ENCODE measurements around the gene SIGMAR1. TPM values are rescaled to one million over a fixed set of nuclear protein-coding genes. Genes with fewer than 3 reads are reported as not detected.

SIGMAR1 gene
- total RNA-seq, 2 experiments from 2014 or later = 66.7 to 66.9 TPM

DNA sequence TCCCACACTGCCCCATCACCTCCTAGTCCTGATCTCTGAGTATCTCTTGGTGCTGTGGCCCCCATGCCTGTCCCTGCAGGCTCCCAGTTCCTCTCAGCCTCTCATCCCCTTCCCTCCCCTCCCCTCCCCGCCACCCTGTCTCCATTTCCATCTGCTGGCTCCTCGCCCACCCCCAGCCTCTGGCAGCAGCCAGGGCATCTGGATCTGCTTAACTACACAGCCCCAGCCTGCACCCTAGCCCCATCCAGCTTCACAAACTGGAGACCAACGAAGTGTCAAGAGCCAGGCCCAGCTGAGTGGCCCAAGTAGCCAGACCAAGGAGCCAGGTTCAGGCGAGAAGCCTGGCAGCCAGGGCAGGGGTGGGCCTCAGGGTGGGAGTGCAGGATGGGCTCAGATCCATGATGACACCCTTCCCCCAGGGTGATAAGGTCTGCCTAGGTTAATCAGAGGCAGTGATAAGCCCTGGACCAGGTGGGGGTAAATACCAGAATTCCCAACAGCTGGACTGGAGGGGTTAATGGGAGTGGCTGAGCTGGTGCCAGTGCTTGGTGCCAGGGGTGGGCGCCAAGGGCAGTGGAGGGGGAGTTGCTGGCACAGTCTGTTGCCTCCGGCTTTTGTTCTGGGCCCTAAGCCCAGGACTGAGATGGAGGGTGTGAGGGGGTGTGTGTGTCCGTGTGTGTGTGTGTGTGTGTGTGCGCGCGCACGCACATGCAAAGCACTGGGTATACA lies 16.9 kb upstream of the SIGMAR1 start:
- POLR2A ChIA-PET = interaction anchor here (0.7 kb wide), 1 partner anchor 442 kb away, joined by 3 read pairs; no protein-coding TSS in a partner anchor
- Mint-ChIP-seq H3K27ac (no peak overlapping the region), H3K27me3 (ENCODE audit: low read depth) (no peaks in the 10 kb centered on the region), H3K36me3 (ENCODE audit: low read depth) (peaks cover 4% of the 10 kb centered on the region), H3K4me1 (ENCODE audit: low read depth) (peaks cover 19% of the 10 kb centered on the region), H3K9me3 (ENCODE audit: insufficient read depth) (no peaks in the 10 kb centered on the region), H3K4me3 (no peak overlapping the region)
- ATAC-seq (no peak), DNase-seq (no peak)
- CTCF ChIA-PET = interaction anchor here (3.9 kb wide), 1 partner anchor 8 kb away, joined by 22 read pairs; the partner anchor contains the start of gene GALT

DNA sequence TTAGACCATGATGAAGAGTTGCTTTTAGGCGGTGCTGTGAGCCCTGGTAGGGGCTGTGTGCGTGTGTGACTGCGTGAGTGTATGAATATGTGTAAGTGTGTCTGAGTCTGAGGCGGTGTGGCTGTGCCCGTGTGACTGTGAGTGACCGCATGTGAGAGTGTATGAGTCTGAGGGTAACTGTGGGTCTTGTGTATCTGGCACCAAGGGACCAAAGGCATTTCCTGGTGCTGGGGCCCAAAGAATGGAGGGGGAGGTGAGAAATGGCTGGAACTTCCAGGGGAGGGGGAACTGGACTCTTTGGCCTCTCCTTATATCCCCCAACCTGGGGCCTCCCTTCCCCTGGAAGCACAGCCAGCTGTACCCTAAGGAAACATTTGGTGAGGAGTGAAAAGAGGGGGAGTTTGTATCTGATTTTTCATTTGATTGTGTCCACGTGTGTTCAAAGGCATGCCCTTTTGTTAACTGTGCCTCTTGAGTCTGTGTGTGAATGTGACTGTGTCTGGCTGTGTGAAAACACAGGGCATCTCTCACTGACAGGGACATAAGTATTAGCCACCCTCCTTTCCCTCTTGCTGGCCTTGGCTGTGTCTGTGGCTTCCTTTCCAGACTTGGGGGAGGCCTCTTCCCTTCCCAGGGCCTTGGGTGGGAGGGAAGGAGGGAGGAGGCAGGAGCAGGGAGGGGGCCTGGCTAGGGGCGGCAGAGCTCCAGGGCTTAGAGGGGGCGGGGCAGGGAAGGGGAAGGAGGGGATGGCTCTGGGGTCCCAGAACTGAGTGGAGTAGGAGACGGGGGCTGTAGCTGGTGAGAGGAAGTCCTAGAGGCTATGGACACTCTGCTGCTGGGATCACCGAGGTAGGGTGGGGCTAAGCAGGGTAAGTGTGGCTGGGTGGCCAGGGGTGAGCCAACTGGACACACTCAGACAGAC lies 15.8 kb upstream of the SIGMAR1 start:
- DNase-seq (no peak), ATAC-seq (no peak)
- Mint-ChIP-seq H3K4me1 (ENCODE audit: low read depth) (peaks cover 30% of the 10 kb centered on the region), H3K27me3 (ENCODE audit: low read depth) (no peaks in the 10 kb centered on the region), H3K27ac (no peak overlapping the region), H3K9me3 (ENCODE audit: insufficient read depth) (no peaks in the 10 kb centered on the region), H3K4me3 (no peak overlapping the region), H3K36me3 (ENCODE audit: low read depth) (peaks cover 13% of the 10 kb centered on the region)
- ChIA-PET CTCF (interaction anchor here (1.2 kb wide), 1 partner anchor 9 kb away, joined by 3 read pairs; no protein-coding TSS in a partner anchor), POLR2A (interaction anchor here (0.7 to 1.1 kb wide), 3 partner anchors 10 to 443 kb away, joined by 3 to 5 read pairs (median 4); partner anchors contain the start of gene CCL27)

- CTCF ChIA-PET = interaction anchor here (1.2 kb wide), 1 partner anchor 9 kb away, joined by 3 read pairs; no protein-coding TSS in a partner anchor
- ATAC-seq (no peak), DNase-seq (no peak)
- Mint-ChIP-seq H3K27me3 (ENCODE audit: low read depth) (no peaks in the 10 kb centered on the region), H3K9me3 (ENCODE audit: insufficient read depth) (no peaks in the 10 kb centered on the region), H3K4me3 (no peak overlapping the region), H3K27ac (no peak overlapping the region), H3K4me1 (ENCODE audit: low read depth) (peaks cover 38% of the 10 kb centered on the region), H3K36me3 (ENCODE audit: low read depth) (peaks cover 20% of the 10 kb centered on the region)
- POLR2A ChIA-PET = interaction anchor here (1.0 to 1.1 kb wide), 2 partner anchors 11 to 14 kb away, joined by 4 to 5 read pairs; partner anchors contain the start of gene CCL27
Observed at GRCh38 chr9:34652602-34653000, 15.0 kb upstream of the SIGMAR1 start.

DNA sequence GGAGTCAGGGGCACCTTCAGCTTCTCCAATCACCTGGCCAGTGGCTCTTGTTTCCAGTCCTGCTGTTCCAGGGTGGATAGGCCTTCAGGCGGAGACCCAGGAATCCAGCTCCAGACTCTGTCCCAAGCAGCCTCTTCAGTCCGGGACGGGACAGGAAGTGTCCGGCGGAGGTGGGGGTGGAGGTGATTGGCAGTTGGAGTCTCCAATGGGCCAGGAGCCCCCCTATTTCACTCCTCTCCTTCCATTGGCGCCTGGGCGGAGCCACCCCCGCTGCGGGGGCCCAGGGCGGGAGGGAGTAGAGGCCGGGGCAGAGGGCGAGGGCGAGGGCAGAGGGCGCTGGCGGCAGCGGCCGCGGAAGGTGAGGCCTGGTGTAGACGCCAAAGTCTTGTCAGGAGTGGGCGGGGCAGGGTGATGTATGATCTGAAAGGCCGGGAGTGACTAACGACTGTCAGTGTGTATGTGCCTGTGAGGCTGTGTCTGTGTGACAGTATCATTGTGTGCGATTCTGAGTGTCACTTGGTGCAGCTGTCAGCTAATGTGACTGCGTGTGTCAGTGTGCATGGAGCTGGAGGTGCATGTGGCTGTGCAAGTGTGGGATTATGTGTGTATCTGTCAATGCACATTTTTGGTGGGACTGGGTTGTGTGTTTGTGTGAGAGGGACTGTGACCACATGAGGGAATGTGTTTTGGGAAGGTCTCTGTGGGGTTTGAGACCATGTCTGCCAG lies 14.5 kb upstream of the SIGMAR1 start, which contains the start of gene IL11RA:
TSS of gene IL11RA (plus strand) at position 310 of the 726 bp plus-strand sequence. CDS start 3,033 bp downstream, outside the sequence.
- ATAC-seq (no peak), DNase-seq (peak; percentile 33)
- Mint-ChIP-seq H3K27ac (no peak within 1 kb of the TSS), H3K4me3 (no peak within 1 kb of the TSS), H3K9me3 (ENCODE audit: insufficient read depth) (no peaks in the 10 kb centered on the region), H3K27me3 (ENCODE audit: low read depth) (no peaks in the 10 kb centered on the region), H3K36me3 (ENCODE audit: low read depth) (peaks cover 26% of the 10 kb centered on the region), H3K4me1 (ENCODE audit: low read depth) (peaks cover 42% of the 10 kb centered on the region)
- ChIA-PET CTCF (interaction anchor here (1.2 to 6.8 kb wide), 2 partner anchors 10 kb away, joined by 3 to 86 read pairs; partner anchors contain the start of gene CCL27), POLR2A (interaction anchor here (0.5 to 1.1 kb wide), 2 partner anchors 11 to 14 kb away, joined by 3 to 4 read pairs; partner anchors contain the start of gene CCL27)

DNA sequence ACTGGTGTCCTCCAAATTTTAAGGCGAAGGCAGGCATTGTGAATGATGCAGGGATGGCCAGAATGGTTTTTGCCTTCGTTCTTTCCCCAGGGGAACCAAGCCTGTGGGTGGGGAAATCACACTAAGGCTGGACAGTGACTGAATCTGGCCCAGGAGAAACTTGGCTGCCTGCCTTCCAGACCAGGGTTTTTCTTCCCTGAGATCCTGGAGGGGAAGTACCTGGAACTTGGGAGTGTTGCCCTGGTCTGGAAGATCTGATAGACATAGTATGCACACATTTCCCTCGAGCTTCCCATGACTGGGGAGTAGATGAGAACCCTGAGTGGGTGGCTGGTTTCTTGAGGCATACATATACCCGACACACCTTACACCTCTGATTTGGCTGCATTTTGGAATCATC lies 13.7 kb upstream of the SIGMAR1 start:
- H3K36me3 Mint-ChIP-seq (ENCODE audit: low read depth) = peaks cover 28% of the 10 kb centered on the region

DNA sequence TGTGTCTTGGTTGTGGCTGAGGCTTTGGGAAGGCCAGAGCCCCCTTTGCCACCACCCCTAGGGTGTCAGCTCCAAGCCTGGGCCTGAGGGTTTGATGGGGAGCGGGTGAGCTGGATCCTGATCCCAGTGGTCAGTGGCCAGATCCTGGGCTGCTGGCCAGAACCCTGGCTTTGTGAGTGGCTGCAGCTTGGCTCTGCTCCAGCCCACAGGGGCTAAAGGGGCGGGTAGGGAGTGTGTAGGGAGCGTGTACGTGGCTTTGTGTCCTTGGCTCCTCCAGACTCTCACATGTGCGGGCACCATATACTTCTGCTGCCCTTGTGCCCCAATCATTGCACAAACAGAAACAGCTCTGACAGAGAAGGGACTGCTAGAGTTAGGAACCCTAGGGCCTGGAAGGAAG lies 13.2 kb upstream of the SIGMAR1 start:
- peaks cover 28% of the 10 kb centered on the region for H3K36me3 Mint-ChIP-seq (ENCODE audit: low read depth)
- H3K27ac Mint-ChIP-seq = no peak overlapping the region
- ATAC-seq (no peak), DNase-seq (no peak)
- POLR2A ChIA-PET = interaction anchor here (0.8 kb wide), 1 partner anchor 14 kb away, joined by 3 read pairs; no protein-coding TSS in a partner anchor
- H3K4me3 Mint-ChIP-seq = no peak overlapping the region
- CTCF ChIA-PET = interaction anchor here (6.8 kb wide), 1 partner anchor 12 kb away, joined by 86 read pairs; the partner anchor contains the start of gene CCL27
- peaks cover 49% of the 10 kb centered on the region for H3K4me1 Mint-ChIP-seq (ENCODE audit: low read depth)
- no peaks in the 10 kb centered on the region for H3K27me3 Mint-ChIP-seq (ENCODE audit: low read depth)
- no peaks in the 10 kb centered on the region for H3K9me3 Mint-ChIP-seq (ENCODE audit: insufficient read depth)

More for the DNA sequence above, 13.7 kb upstream of the SIGMAR1 start:
- no peaks in the 10 kb centered on the region for H3K27me3 Mint-ChIP-seq (ENCODE audit: low read depth)
- H3K27ac Mint-ChIP-seq = no peak overlapping the region
- peaks cover 44% of the 10 kb centered on the region for H3K4me1 Mint-ChIP-seq (ENCODE audit: low read depth)
- ChIA-PET POLR2A (interaction anchor here (0.5 kb wide), 1 partner anchor 13 kb away, joined by 3 read pairs; no protein-coding TSS in a partner anchor), CTCF (interaction anchor here (6.8 kb wide), 1 partner anchor 11 kb away, joined by 86 read pairs; the partner anchor contains the start of gene CCL27)
- H3K9me3 Mint-ChIP-seq (ENCODE audit: insufficient read depth) = no peaks in the 10 kb centered on the region
- no peak overlapping the region for H3K4me3 Mint-ChIP-seq
- no peak for ATAC-seq
- DNase-seq = no peak

- ATAC-seq = no peak
- Mint-ChIP-seq H3K27ac (no peak overlapping the region), H3K9me3 (ENCODE audit: insufficient read depth) (no peaks in the 10 kb centered on the region), H3K4me3 (peak overlapping the region; percentile 5), H3K4me1 (ENCODE audit: low read depth) (peaks cover 50% of the 10 kb centered on the region), H3K27me3 (ENCODE audit: low read depth) (no peaks in the 10 kb centered on the region), H3K36me3 (ENCODE audit: low read depth) (peaks cover 28% of the 10 kb centered on the region)
- ChIA-PET CTCF (interaction anchor here (1.6 to 6.9 kb wide), 3 partner anchors 14 to 54 kb away, joined by 4 to 156 read pairs (median 86); partner anchors contain the start of genes CCL27 and SIGMAR1), POLR2A (interaction anchor here (0.6 to 5.1 kb wide), 4 partner anchors 11 to 532 kb away, joined by 3 to 27 read pairs (median 4); partner anchors contain the start of gene DCTN3)
- no peak for DNase-seq
Observed at GRCh38 chr9:34648673-34649072, 11.1 kb upstream of the SIGMAR1 start.

- CTCF ChIA-PET = interaction anchor here (0.6 to 6.9 kb wide), 6 partner anchors 9 to 467 kb away, joined by 3 to 156 read pairs (median 16); partner anchors contain the start of genes ATOSB, CCL27 and SIGMAR1
- ATAC-seq = no peak
- H3K27ac Mint-ChIP-seq = peak overlapping the region; percentile 88
- H3K36me3 Mint-ChIP-seq (ENCODE audit: low read depth) = peaks cover 28% of the 10 kb centered on the region
- DNase-seq = no peak
- peak overlapping the region; percentile 91 for H3K4me3 Mint-ChIP-seq
- H3K4me1 Mint-ChIP-seq (ENCODE audit: low read depth) = peaks cover 43% of the 10 kb centered on the region
- H3K9me3 Mint-ChIP-seq (ENCODE audit: insufficient read depth) = no peaks in the 10 kb centered on the region
- no peaks in the 10 kb centered on the region for H3K27me3 Mint-ChIP-seq (ENCODE audit: low read depth)
- POLR2A ChIA-PET = interaction anchor here (1.6 to 5.1 kb wide), 6 partner anchors 9 to 27 kb away, joined by 3 to 45 read pairs (median 10); partner anchors contain the start of genes DCTN3 and SIGMAR1
Observed at GRCh38 chr9:34647651-34648050, 10.1 kb upstream of the SIGMAR1 start.

DNA sequence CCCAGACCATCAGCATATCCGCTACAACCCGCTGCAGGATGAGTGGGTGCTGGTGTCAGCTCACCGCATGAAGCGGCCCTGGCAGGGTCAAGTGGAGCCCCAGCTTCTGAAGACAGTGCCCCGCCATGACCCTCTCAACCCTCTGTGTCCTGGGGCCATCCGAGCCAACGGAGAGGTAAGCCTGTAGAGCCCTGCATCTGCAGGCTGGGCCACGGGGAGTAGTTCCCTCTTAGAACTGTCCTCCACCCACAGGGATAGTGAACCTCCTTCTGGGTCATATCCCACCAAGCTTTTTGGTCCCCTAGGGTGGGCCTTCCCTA lies 9.5 kb upstream of the SIGMAR1 start:
- peaks cover 28% of the 10 kb centered on the region for H3K36me3 Mint-ChIP-seq (ENCODE audit: low read depth)
- peaks cover 39% of the 10 kb centered on the region for H3K4me1 Mint-ChIP-seq (ENCODE audit: low read depth)
- no peaks in the 10 kb centered on the region for H3K27me3 Mint-ChIP-seq (ENCODE audit: low read depth)
- no peak for DNase-seq
- peak overlapping the region; percentile 88 for H3K27ac Mint-ChIP-seq
- ATAC-seq = no peak
- ChIA-PET CTCF (interaction anchor here (0.6 to 6.9 kb wide), 12 partner anchors 9 to 468 kb away, joined by 3 to 156 read pairs (median 8); partner anchors contain the start of genes ATOSB, CCL27, DCTN3 and RPP25L), POLR2A (interaction anchor here (1.1 to 5.1 kb wide), 7 partner anchors 9 to 27 kb away, joined by 4 to 45 read pairs (median 8); partner anchors contain the start of genes DCTN3 and SIGMAR1)
- H3K9me3 Mint-ChIP-seq (ENCODE audit: insufficient read depth) = no peaks in the 10 kb centered on the region
- H3K4me3 Mint-ChIP-seq = peak overlapping the region; percentile 91
